MM.1S (cell line): ENCODE results near the gene BDP1.

Source experiments
- DNase-seq: peaks from one replicate; pipeline ENCODE4 v3.0.0-alpha.2; 2015
- H2AFZ ChIP-seq: fragments of 300-600 bp; sonication (generic); 2 replicates; pipeline ENCODE4 v1.6.0; 2016; ENCODE audit warnings: antibody characterized with exemption, low read length
- H3F3A ChIP-seq: fragments of 300-600 bp; sonication (generic); 2 replicates; pipeline ENCODE4 v1.6.1; 2016; ENCODE audit warnings: mild to moderate bottlenecking, antibody characterized with exemption, low read length, moderate library complexity, mixed read lengths; ENCODE audit not compliant: insufficient read depth
- H3K27ac ChIP-seq: fragments of 300-600 bp; sonication (generic); 2 replicates; pipeline ENCODE4 v1.5.1; 2016; ENCODE audit warnings: mild to moderate bottlenecking, low read length
- H3K27me3 ChIP-seq: fragments of 300-600 bp; sonication (generic); replicated peaks from 2 replicates; pipeline ENCODE4 v1.6.0; 2016; ENCODE audit warnings: low read length; ENCODE audit not compliant: insufficient read depth
- H3K36me3 ChIP-seq: fragments of 300-600 bp; sonication (generic); replicated peaks from 2 replicates; pipeline ENCODE4 v1.6.1; 2016; ENCODE audit warnings: mild to moderate bottlenecking, low read length, mixed read lengths; ENCODE audit not compliant: insufficient read depth
- H3K4me1 ChIP-seq: fragments of 300-600 bp; sonication (generic); 2 replicates; pipeline ENCODE4 v1.6.1; 2016; ENCODE audit warnings: low read length, mixed read lengths
- H3K4me2 ChIP-seq: fragments of 300-600 bp; sonication (generic); 2 replicates; pipeline ENCODE4 v1.6.0; 2016; ENCODE audit warnings: low read depth, low read length
- H3K4me3 ChIP-seq: fragments of 300-600 bp; sonication (generic); 2 replicates; pipeline ENCODE4 v1.5.1; 2016; ENCODE audit warnings: low read length, mixed read lengths
- H3K79me2 ChIP-seq: fragments of 300-600 bp; sonication (generic); 2 replicates; pipeline ENCODE4 v1.6.1; 2016; ENCODE audit warnings: mixed run types, low read length, mixed read lengths
- H3K9ac ChIP-seq: fragments of 300-600 bp; sonication (generic); 2 replicates; pipeline ENCODE4 v1.6.1; 2016; ENCODE audit warnings: low read length, mixed read lengths
- H3K9me2 ChIP-seq: fragments of 300-600 bp; sonication (generic); replicated peaks from 2 replicates; pipeline ENCODE4 v1.6.1; 2016; ENCODE audit warnings: mild to moderate bottlenecking, low read length, mixed read lengths; ENCODE audit not compliant: insufficient read depth
- H3K9me3 ChIP-seq: fragments of 300-600 bp; sonication (generic); replicated peaks from 2 replicates; pipeline ENCODE4 v1.6.1; 2016; ENCODE audit warnings: mild to moderate bottlenecking, low read length, mixed read lengths; ENCODE audit not compliant: insufficient read depth
- H4K20me1 ChIP-seq: fragments of 300-600 bp; sonication (generic); 2 replicates; pipeline ENCODE4 v1.6.1; 2016; ENCODE audit warnings: mild to moderate bottlenecking, low read length, moderate library complexity, mixed read lengths; ENCODE audit not compliant: insufficient read depth
- CTCF ChIP-seq: fragments of 300-600 bp; sonication (generic); IDR thresholded peaks from 2 replicates; pipeline ENCODE4 v1.5.1; 2016; ENCODE audit warnings: antibody characterized with exemption, low read length, mixed read lengths
- EZH2 ChIP-seq: fragments of 300-600 bp; sonication (generic); optimal IDR thresholded peaks from 2 replicates; pipeline ENCODE3; 2017; ENCODE audit warnings: low read depth, mild to moderate bottlenecking, antibody characterized with exemption, low read length, mixed read lengths
- EZH2phosphoT487 ChIP-seq: fragments of 300-600 bp; sonication (generic); IDR thresholded peaks from 2 replicates; pipeline ENCODE4 v1.6.1; 2018; ENCODE audit warnings: antibody characterized with exemption, low read length

Gene BDP1

GRCh38 chr5:71588533-71588885 lies 133.1 kb downstream of the BDP1 start:
- TF ChIP-seq CTCF (no peak), EZH2phosphoT487 (no peak), EZH2 (no peak)
- Histone ChIP-seq H3K9ac (no peak overlapping the region), H3K4me3 (peak overlapping the region; percentile 90), H3K79me2 (peaks cover 59% of the 10 kb centered on the region), H3K9me3 (no peaks in the 10 kb centered on the region), H3F3A (peaks cover 28% of the 10 kb centered on the region), H2AFZ (no peak overlapping the region), H3K27me3 (no peaks in the 10 kb centered on the region), H3K36me3 (no peaks in the 10 kb centered on the region), H3K4me1 (peaks cover 28% of the 10 kb centered on the region), H3K4me2 (peak overlapping the region; percentile 63), H4K20me1 (no peaks in the 10 kb centered on the region), H3K9me2 (no peaks in the 10 kb centered on the region), H3K27ac (no peak overlapping the region)
- DNase-seq, result no peak

DNA sequence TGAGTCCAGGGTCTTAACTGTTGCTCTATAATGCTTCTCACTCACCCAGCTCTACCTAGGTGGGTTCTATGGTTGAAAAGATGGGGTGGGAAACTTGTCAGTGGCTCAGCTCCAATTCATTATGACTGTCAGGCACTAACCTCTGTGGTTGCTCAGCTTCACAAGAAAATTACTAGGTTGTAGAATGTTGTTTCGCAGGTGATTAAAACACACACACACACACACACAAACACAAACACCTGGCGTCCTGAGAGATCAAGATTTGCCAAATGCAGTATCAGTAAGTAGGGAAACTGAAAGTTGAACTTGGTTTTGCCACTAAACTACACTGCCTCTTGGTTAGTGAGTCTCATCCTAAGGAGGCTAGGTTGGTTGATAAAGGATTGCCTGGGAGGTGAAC lies 134.5 kb downstream of the BDP1 start:
- Histone ChIP-seq H3K79me2 (peaks cover 66% of the 10 kb centered on the region), H3K4me3 (no peak overlapping the region), H2AFZ (no peak overlapping the region), H3K9ac (no peak overlapping the region), H3K4me2 (peak overlapping the region; percentile 63; the same call in 1 of the 2 replicates), H3K9me2 (no peaks in the 10 kb centered on the region), H3F3A (peaks cover 28% of the 10 kb centered on the region), H3K9me3 (no peaks in the 10 kb centered on the region), H3K27ac (peak overlapping the region; percentile 46; the same call in 1 of the 2 replicates), H3K27me3 (no peaks in the 10 kb centered on the region), H4K20me1 (no peaks in the 10 kb centered on the region), H3K4me1 (peaks cover 28% of the 10 kb centered on the region), H3K36me3 (no peaks in the 10 kb centered on the region)
- DNase-seq, result peak; percentile 85
- TF ChIP-seq EZH2phosphoT487 (no peak), EZH2 (no peak), CTCF (no peak)

DNA sequence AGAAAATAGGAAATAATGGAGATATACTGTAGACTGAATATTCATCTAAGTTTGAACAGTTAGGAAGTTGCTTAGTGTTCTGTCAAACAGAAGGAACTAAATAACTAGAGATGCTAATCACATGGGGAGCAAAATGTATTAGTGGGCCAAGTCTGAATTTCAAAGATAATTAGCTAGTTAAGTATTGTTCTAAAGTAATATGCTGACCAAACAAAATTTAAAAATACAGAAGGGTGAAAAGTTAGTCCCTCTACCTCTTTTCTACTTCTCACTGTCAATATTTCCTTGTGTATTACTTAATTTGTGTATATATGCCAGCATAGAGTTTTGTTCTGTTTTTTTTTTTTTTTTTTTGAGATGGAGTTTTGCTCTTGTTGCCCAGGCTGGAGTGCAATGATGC lies 135.6 kb downstream of the BDP1 start:
- DNase-seq, result no peak
- H4K20me1 ChIP-seq, result no peaks in the 10 kb centered on the region
- no peaks in the 10 kb centered on the region for H3K27me3 ChIP-seq
- no peaks in the 10 kb centered on the region for H3K36me3 ChIP-seq
- TF ChIP-seq EZH2, result no peak
- TF ChIP-seq CTCF, result no peak
- TF ChIP-seq EZH2phosphoT487, result no peak
- no peak overlapping the region for H3K4me2 ChIP-seq
- H3K4me1 ChIP-seq, result peaks cover 28% of the 10 kb centered on the region
- no peak overlapping the region for H3K9ac ChIP-seq
- H3K9me2 ChIP-seq, result no peaks in the 10 kb centered on the region
- peaks cover 28% of the 10 kb centered on the region for H3F3A ChIP-seq
- no peaks in the 10 kb centered on the region for H3K9me3 ChIP-seq
- H2AFZ ChIP-seq, result no peak overlapping the region
- H3K4me3 ChIP-seq, result no peak overlapping the region
- H3K79me2 ChIP-seq, result peaks cover 66% of the 10 kb centered on the region
- no peak overlapping the region for H3K27ac ChIP-seq
